ENCODE data around the gene HOXA1.

The HOXA1 gene

DNA sequence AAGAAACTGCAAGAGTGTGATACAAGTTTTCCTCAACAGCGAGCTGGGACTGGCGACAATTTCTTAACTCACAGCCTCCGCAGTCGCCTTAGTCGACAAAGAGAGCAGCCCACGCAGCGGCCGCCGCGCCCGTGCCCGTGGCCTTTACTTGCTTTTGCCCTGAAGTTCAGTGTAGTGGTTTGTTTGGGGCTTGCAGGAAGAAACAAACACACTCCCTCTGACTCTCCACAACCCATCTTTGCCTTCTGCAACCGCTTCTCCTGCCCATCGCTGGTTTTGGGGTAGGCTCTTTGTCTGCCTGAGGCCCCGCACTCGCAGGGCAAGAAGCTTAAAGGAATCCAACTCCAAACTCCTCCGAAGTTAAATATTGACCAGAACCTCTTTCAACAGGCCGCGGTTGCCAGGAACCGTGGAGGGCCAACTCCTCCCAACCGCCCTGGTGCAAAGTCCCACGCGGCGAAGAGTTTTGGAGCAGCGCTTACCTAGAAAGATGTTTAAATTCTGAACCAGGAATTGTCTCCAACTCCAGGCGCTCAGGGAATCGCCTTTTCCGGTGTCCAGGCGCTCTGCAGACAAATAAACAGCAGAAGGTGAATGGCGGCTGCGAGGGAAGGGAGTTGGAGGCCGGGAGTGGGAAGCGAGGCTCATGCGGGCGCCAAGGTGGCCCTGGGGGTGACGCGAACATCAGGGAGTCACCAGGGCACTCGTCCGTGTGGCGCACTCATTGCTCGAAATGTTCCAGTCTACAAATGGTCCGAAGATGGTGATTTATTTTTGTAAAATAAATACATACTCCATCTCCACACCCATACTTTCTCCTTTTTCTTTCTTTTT is 26.5 kb upstream of the HOXA1 start:
- no peak for TF ChIP-seq FOXP2 (optimal IDR thresholded peaks at IDR 0.05; ENCODE audit: borderline replicate concordance, extremely low read depth, extremely low read length, insufficient read depth)
- TF ChIP-seq, protein P1, sequence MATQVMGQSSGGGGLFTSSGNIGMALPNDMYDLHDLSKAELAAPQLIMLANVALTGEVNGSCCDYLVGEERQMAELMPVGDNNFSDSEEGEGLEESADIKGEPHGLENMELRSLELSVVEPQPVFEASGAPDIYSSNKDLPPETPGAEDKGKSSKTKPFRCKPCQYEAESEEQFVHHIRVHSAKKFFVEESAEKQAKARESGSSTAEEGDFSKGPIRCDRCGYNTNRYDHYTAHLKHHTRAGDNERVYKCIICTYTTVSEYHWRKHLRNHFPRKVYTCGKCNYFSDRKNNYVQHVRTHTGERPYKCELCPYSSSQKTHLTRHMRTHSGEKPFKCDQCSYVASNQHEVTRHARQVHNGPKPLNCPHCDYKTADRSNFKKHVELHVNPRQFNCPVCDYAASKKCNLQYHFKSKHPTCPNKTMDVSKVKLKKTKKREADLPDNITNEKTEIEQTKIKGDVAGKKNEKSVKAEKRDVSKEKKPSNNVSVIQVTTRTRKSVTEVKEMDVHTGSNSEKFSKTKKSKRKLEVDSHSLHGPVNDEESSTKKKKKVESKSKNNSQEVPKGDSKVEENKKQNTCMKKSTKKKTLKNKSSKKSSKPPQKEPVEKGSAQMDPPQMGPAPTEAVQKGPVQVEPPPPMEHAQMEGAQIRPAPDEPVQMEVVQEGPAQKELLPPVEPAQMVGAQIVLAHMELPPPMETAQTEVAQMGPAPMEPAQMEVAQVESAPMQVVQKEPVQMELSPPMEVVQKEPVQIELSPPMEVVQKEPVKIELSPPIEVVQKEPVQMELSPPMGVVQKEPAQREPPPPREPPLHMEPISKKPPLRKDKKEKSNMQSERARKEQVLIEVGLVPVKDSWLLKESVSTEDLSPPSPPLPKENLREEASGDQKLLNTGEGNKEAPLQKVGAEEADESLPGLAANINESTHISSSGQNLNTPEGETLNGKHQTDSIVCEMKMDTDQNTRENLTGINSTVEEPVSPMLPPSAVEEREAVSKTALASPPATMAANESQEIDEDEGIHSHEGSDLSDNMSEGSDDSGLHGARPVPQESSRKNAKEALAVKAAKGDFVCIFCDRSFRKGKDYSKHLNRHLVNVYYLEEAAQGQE (IDR thresholded peaks at IDR 0.05; ENCODE audit: insufficient read depth in 1 of 2, low read depth in 2 of 2, low read length in 2 of 2): no peak
- TF ChIP-seq SIN3A (IDR thresholded peaks at IDR 0.05; ENCODE audit: borderline replicate concordance, insufficient read depth, low read length): no peak
- no peak for TF ChIP-seq POLR2AphosphoS5 (IDR thresholded peaks at IDR 0.05; ENCODE audit: low read depth, low read length)
- no peak for TF ChIP-seq TAF1 (IDR thresholded peaks at IDR 0.05; ENCODE audit: borderline replicate concordance, insufficient read depth, low read length)

DNA sequence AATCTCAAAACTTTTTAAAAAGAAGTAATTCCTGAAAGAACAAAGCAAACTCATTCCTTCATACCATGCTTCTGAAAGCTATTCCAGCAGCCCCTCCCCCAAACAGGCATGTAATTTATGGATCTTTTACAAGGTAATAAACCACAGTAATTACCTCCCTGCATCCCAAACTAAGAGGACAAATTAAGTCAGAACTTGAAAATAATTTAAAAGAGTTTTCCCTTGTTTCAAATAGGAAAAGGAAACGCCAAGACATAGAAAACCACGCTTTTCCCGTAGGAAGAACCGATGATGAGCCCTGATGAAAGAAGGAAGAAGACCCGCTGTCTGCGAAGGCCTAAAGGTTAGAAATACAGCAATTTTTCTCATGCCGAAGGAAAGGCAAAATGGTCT is 25.9 kb upstream of the HOXA1 start:
- TF ChIP-seq POLR2AphosphoS5 (IDR thresholded peaks at IDR 0.05; ENCODE audit: low read depth, low read length): no peak
- no peak for TF ChIP-seq TAF1 (IDR thresholded peaks at IDR 0.05; ENCODE audit: borderline replicate concordance, insufficient read depth, low read length)
- no peak for TF ChIP-seq FOXP2 (optimal IDR thresholded peaks at IDR 0.05; ENCODE audit: borderline replicate concordance, extremely low read depth, extremely low read length, insufficient read depth)
- TF ChIP-seq, protein P1 (IDR thresholded peaks at IDR 0.05; ENCODE audit: insufficient read depth in 1 of 2, low read depth in 2 of 2, low read length in 2 of 2): no peak
- no peak for TF ChIP-seq SIN3A (IDR thresholded peaks at IDR 0.05; ENCODE audit: borderline replicate concordance, insufficient read depth, low read length)

DNA sequence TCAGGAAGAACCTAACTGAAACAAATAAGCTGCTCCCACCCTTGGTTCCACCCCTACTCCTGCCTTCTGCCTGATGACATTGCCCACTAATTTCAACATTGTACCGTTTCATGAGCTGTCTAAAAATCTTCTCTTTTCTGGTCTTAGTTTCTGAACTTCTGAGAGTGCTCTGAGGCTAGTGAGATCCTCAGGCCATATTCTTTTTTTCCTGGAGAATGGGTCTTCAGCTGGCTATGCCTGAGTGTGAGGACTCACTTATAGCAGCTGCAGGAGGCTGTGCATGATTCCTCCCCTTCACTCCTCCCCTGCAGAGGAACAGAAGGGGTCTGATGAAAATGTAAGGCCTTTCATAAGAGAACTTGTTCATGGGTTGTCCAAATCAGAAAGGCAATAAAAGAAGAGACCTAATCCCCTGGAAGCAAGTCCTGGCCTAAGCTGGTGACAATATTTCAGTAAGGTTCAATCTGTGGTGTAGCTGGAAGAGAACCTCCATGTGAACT is 23.7 kb upstream of the HOXA1 start:
- no peak for TF ChIP-seq POLR2AphosphoS5 (IDR thresholded peaks at IDR 0.05; ENCODE audit: low read depth, low read length)
- TF ChIP-seq, protein P1 (IDR thresholded peaks at IDR 0.05; ENCODE audit: insufficient read depth in 1 of 2, low read depth in 2 of 2, low read length in 2 of 2): no peak

DNA sequence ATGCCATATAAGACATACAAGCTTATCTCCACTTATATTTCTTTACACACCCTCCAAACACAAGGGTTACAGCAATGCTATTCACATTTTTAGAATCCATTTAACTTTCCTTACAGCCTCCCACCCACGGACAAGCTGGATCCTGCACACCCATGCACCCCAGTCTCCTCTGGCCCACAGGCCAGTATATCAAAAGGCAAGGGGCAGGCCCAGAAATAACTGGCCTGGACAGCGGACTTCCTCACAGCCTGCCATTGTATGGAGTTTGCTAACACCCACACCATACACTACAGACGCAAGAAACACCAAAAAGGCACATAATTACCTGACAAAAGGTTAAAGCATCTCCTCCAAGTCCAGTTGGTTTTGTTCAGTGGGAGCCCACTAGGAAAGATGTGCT is 22.8 kb upstream of the HOXA1 start:
- TF ChIP-seq FOXP2 (optimal IDR thresholded peaks at IDR 0.05; ENCODE audit: borderline replicate concordance, extremely low read depth, extremely low read length, insufficient read depth): no peak
- TF ChIP-seq, protein P1 (IDR thresholded peaks at IDR 0.05; ENCODE audit: insufficient read depth in 1 of 2, low read depth in 2 of 2, low read length in 2 of 2): no peak
- TF ChIP-seq POLR2AphosphoS5 (IDR thresholded peaks at IDR 0.05; ENCODE audit: low read depth, low read length): no peak
- no peak for TF ChIP-seq TAF1 (IDR thresholded peaks at IDR 0.05; ENCODE audit: borderline replicate concordance, insufficient read depth, low read length)
- no peak for TF ChIP-seq SIN3A (IDR thresholded peaks at IDR 0.05; ENCODE audit: borderline replicate concordance, insufficient read depth, low read length)
